H1 (cell line): ENCODE measurements around the gene DNAJB11. TPM values are rescaled to one million over a fixed set of nuclear protein-coding genes. Genes with fewer than 3 reads are reported as not detected.

Experiments
- CTBP2 ChIP-seq: IDR thresholded peaks from 2 replicates; pipeline ENCODE4 v1.7.0; 2011; ENCODE audit warnings: borderline replicate concordance, mild to moderate bottlenecking, moderate library complexity, mixed read lengths, low read length; ENCODE audit not compliant: insufficient read depth, insufficient read length
- FOSL1 ChIP-seq: IDR thresholded peaks from 2 replicates; pipeline ENCODE4 v1.6.1; 2011; ENCODE audit warnings: mild to moderate bottlenecking, low read depth, low read length, moderate library complexity; ENCODE audit not compliant: insufficient read depth
- HDAC2 ChIP-seq, 2 experiments: fragments of 300-600 bp in 1 of 2; sonication (generic) in 1 of 2; IDR thresholded peaks; 2 replicates each; pipeline ENCODE4 v1.6.1; 2011 to 2012; ENCODE audit warnings: low read depth in 2 of 2, low read length in 2 of 2, mild to moderate bottlenecking in 2 of 2, moderate library complexity in 2 of 2, borderline replicate concordance in 1 of 2, inconsistent platforms in 1 of 2
- HDAC6 ChIP-seq: IDR thresholded peaks from one replicate; pipeline ENCODE4 v1.7.1; 2012; ENCODE audit warnings: low read depth, mild to moderate bottlenecking, inconsistent platforms, low read length, moderate library complexity
- POLR2A ChIP-seq, 2 experiments: IDR thresholded peaks; 1 replicate in 1 of 2; 2 replicates in 1 of 2; pipeline ENCODE4 v1.6.1; 2011; ENCODE audit warnings: low read depth in 2 of 2, low read length in 2 of 2, mild to moderate bottlenecking in 2 of 2; ENCODE audit errors: control extremely low read depth in 1 of 2
- RBBP5 ChIP-seq: IDR thresholded peaks from 2 replicates; pipeline ENCODE4 v1.7.1; 2012; ENCODE audit warnings: low read depth, mild to moderate bottlenecking, inconsistent platforms, low read length, moderate library complexity, borderline replicate concordance
- SIRT6 ChIP-seq: IDR thresholded peaks from one replicate; pipeline ENCODE4 v1.7.1; 2012; ENCODE audit warnings: low read length, inconsistent platforms
- TBP ChIP-seq: IDR thresholded peaks from 2 replicates; pipeline ENCODE4 v1.6.1; 2011; ENCODE audit warnings: low read depth, low read length, improper control_type of control experiment
- polyA plus RNA-seq, 7 experiments: library from polyadenylated mRNA; depleted of rRNA in 3 of 7; stranded (reverse) in 5 of 7; unstranded in 2 of 7; fragments of >200 nt in 5 of 7; fragments of 200-250 nt in 2 of 7; gene quantifications; 1 replicate in 5 of 7; 2 replicates in 1 of 7; 4 replicates in 1 of 7; pipeline versions ENCODE4 v1.2.1 to v1.2.3, GENCODE V29; 2011 to 2013; ENCODE audit warnings: missing spikeins in 2 of 7, mixed read lengths in 2 of 7
- total RNA-seq: library from RNA; stranded (reverse); fragmentation: NEBNext Ultra II Directional; extraction: Animal tissue kit (Norgen Biotek cat#: 25700); gene quantifications from 2 replicates; pipeline ENCODE4 v1.2.1, GENCODE V29; 2021
- TF ChIP-seq, protein P1 (sequence below): IDR thresholded peaks from 2 replicates; pipeline ENCODE4 v1.6.1; 2012; ENCODE audit warnings: inconsistent platforms
- TF ChIP-seq, protein P2 (sequence below), 3 experiments: IDR thresholded peaks; 1 replicate in 2 of 3; 2 replicates in 1 of 3; pipeline versions ENCODE4 v1.5.1 to v1.6.1; 2011; ENCODE audit warnings: low read length in 3 of 3, mild to moderate bottlenecking in 3 of 3, inconsistent platforms in 2 of 3, low read depth in 1 of 3, moderate library complexity in 1 of 3; ENCODE audit not compliant: insufficient read depth in 1 of 3; ENCODE audit errors: control extremely low read depth in 1 of 3

Gene DNAJB11
- total and polyA plus RNA-seq, 2 of the 8 experiments (the other 6 are each of a cell fraction or from before 2014, with no cell fraction given) = 14.6 to 63.9 TPM

DNA sequence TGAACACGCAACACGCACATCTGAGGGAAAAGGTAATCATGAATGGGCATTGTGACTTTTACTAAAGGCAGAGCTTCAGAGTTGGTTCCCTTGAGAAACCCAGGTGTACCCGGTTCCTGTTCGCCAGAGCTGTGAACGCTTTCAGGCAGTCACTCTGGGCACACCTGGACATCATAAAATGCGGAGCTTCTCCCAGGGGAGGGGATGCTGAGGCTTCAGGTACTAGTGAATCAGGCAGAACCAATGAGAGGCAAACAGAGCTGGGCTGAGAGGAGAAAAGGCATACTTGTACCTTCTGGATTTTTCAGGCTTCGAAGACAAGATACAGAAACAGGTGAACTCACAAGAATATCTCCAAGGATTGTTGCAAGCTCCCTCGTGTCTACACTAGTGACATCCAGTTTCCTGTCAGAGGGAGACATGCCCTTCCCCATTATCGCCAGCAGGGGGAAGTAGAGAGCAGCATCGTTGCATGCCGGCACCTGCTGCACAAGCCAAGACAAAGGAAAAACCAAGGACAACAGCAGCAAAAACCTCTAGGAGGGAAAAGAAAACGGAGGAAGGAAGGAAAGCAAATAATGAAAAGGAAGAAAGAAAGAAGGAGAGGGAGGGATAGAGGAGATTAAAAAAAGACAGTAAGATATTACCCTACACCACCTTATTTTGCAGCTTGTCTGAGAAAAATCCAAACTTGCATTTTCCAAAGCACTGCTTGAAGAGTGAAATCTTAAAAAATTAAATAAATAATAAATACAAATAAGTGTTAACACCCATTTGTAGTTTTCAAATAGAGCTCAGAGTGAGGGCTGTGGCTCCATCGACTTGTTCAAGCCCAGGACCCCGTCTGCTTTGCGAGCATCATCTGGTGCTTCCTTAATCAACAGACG lies 44.3 kb downstream of the DNAJB11 start (continued):
- TF ChIP-seq POLR2A (IDR thresholded peaks at IDR 0.05; ENCODE audit: control extremely low read depth in 1 of 2, low read depth in 2 of 2, low read length in 2 of 2) (no peak), HDAC6 (no peak), RBBP5 (no peak), FOSL1 (no peak), SIRT6 (no peak), TBP (no peak), CTBP2 (no peak), HDAC2 (IDR thresholded peaks at IDR 0.05; ENCODE audit: borderline replicate concordance in 1 of 2, low read depth in 2 of 2, low read length in 2 of 2) (peak in 1 of 2 experiments; percentile 79; a peak in 1 of 4 replicates)
- TF ChIP-seq, protein P1, sequence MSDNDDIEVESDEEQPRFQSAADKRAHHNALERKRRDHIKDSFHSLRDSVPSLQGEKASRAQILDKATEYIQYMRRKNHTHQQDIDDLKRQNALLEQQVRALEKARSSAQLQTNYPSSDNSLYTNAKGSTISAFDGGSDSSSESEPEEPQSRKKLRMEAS = peak; percentile 93
- TF ChIP-seq, protein P2, sequence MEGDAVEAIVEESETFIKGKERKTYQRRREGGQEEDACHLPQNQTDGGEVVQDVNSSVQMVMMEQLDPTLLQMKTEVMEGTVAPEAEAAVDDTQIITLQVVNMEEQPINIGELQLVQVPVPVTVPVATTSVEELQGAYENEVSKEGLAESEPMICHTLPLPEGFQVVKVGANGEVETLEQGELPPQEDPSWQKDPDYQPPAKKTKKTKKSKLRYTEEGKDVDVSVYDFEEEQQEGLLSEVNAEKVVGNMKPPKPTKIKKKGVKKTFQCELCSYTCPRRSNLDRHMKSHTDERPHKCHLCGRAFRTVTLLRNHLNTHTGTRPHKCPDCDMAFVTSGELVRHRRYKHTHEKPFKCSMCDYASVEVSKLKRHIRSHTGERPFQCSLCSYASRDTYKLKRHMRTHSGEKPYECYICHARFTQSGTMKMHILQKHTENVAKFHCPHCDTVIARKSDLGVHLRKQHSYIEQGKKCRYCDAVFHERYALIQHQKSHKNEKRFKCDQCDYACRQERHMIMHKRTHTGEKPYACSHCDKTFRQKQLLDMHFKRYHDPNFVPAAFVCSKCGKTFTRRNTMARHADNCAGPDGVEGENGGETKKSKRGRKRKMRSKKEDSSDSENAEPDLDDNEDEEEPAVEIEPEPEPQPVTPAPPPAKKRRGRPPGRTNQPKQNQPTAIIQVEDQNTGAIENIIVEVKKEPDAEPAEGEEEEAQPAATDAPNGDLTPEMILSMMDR (IDR thresholded peaks at IDR 0.05; ENCODE audit: control extremely low read depth in 1 of 3, insufficient read depth in 1 of 3, low read depth in 1 of 3, low read length in 3 of 3) = peak; percentile 88 to 98 (median 98)
